ENCODE results near the gene CELF2. TPM values are rescaled to one million over a fixed set of nuclear protein-coding genes. Genes with fewer than 3 reads are reported as not detected.
A peak's percentile ranks its signal among the peaks of the same experiment; 100 is the strongest.

The CELF2 gene
- total RNA-seq, 1 donor from 2014 or later: 33.8 TPM

DNA sequence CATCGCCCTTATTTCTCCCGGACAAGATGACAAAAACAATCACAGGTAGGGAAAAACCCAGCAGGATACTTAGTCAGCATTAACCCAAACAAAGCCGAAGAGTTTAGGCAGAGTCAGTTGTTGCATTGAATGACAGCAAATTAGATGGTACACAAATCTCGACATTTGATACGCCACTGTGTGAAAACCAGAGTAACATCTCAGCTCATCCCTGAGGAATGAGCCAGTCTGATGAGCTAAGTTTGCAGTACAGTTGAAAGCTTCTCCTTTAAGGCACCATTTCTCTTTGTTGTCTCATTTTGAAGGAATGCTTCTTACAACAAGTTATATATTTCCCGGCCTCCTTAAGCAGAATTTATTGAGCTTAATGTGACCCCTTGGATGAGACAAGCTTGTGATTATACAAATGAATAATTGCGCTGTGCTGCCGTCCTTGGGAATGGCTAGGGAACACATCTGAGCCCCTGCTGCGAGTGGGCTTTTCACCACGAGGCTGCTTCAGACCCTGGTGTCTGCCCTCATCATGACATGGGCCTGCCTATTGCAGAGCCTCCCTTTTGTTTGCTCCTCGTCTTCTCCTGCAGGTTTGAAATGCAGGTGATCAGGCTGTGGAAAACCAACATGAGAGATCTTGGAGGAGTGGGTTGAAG lies 137.3 kb downstream of the CELF2 start:
- TF ChIP-seq, protein P1, sequence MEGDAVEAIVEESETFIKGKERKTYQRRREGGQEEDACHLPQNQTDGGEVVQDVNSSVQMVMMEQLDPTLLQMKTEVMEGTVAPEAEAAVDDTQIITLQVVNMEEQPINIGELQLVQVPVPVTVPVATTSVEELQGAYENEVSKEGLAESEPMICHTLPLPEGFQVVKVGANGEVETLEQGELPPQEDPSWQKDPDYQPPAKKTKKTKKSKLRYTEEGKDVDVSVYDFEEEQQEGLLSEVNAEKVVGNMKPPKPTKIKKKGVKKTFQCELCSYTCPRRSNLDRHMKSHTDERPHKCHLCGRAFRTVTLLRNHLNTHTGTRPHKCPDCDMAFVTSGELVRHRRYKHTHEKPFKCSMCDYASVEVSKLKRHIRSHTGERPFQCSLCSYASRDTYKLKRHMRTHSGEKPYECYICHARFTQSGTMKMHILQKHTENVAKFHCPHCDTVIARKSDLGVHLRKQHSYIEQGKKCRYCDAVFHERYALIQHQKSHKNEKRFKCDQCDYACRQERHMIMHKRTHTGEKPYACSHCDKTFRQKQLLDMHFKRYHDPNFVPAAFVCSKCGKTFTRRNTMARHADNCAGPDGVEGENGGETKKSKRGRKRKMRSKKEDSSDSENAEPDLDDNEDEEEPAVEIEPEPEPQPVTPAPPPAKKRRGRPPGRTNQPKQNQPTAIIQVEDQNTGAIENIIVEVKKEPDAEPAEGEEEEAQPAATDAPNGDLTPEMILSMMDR (IDR thresholded peaks at IDR 0.05): no peak
- Mint-ChIP-seq H3K4me3 (ENCODE audit: unreplicated experiment) (no peak overlapping the region), H3K9me3 (ENCODE audit: unreplicated experiment) (no peaks in the 10 kb centered on the region), H3K27me3 (ENCODE audit: unreplicated experiment) (no peaks in the 10 kb centered on the region), H3K27ac (ENCODE audit: unreplicated experiment) (no peak overlapping the region), H3K36me3 (ENCODE audit: unreplicated experiment) (no peaks in the 10 kb centered on the region), H3K4me1 (ENCODE audit: unreplicated experiment) (peaks cover 20% of the 10 kb centered on the region)
- no peak for DNase-seq (ENCODE audit: extremely low spot score, unreplicated experiment)

- Mint-ChIP-seq H3K4me1 (ENCODE audit: unreplicated experiment) (peaks cover 14% of the 10 kb centered on the region), H3K4me3 (ENCODE audit: unreplicated experiment) (no peak overlapping the region), H3K27ac (ENCODE audit: unreplicated experiment) (no peak overlapping the region), H3K27me3 (ENCODE audit: unreplicated experiment) (no peaks in the 10 kb centered on the region), H3K9me3 (ENCODE audit: unreplicated experiment) (no peaks in the 10 kb centered on the region), H3K36me3 (ENCODE audit: unreplicated experiment) (no peaks in the 10 kb centered on the region)
- TF ChIP-seq, protein P1 (IDR thresholded peaks at IDR 0.05): no peak
- no peak for DNase-seq (ENCODE audit: extremely low spot score, unreplicated experiment)
Observed at GRCh38 chr10:11156480-11156879, 138.8 kb downstream of the CELF2 start.

DNA sequence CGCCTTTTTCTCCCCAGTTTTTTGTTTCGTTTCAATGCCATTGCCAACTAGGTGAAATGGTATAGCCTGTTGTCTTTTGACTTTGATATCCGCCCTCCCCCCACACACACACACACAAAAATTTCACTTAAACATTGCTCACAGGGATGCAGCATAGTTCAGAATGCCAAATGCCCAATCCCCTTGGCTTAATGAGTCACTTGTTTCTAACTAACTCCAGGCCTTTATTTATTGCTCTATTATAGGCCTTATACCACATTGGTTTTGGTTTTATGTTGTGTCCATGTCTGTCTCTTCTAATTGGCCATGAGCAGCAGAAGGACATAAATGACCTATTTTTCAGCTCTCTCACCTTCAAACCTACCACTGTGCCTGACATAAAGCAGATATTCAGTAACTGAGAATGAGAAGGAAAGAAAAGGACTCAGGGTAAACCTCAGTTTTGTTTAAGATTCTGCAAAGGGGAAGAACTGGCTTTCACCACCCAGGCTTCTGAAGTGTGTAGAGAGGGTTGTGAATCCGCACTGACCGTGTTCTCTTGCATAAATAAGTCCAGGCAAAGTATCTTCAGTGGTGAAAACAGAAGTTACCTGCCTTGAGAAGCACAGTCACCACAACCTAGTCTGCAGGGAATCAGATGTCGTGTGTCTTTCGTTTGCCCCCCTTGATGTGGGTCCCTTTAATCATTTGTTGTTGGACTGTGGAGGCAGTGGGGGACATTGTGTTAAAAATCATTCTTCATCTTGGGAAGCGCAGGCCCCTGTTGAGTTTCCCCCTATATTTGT lies 139.8 kb downstream of the CELF2 start:
- no peaks in the 10 kb centered on the region for H3K36me3 Mint-ChIP-seq (ENCODE audit: unreplicated experiment)
- peaks cover 14% of the 10 kb centered on the region for H3K4me1 Mint-ChIP-seq (ENCODE audit: unreplicated experiment)
- H3K27ac Mint-ChIP-seq (ENCODE audit: unreplicated experiment): no peak overlapping the region

GRCh38 chr10:11158080-11158479 lies 140.4 kb downstream of the CELF2 start:
- Mint-ChIP-seq H3K27ac (ENCODE audit: unreplicated experiment) (no peak overlapping the region), H3K4me3 (ENCODE audit: unreplicated experiment) (no peak overlapping the region), H3K36me3 (ENCODE audit: unreplicated experiment) (no peaks in the 10 kb centered on the region), H3K9me3 (ENCODE audit: unreplicated experiment) (no peaks in the 10 kb centered on the region), H3K4me1 (ENCODE audit: unreplicated experiment) (peaks cover 14% of the 10 kb centered on the region), H3K27me3 (ENCODE audit: unreplicated experiment) (no peaks in the 10 kb centered on the region)
- no peak for DNase-seq (ENCODE audit: extremely low spot score, unreplicated experiment)
- TF ChIP-seq, protein P1 (IDR thresholded peaks at IDR 0.05): no peak

More for the DNA sequence above, 139.8 kb downstream of the CELF2 start:
- Mint-ChIP-seq H3K27me3 (ENCODE audit: unreplicated experiment) (no peaks in the 10 kb centered on the region), H3K9me3 (ENCODE audit: unreplicated experiment) (no peaks in the 10 kb centered on the region), H3K4me3 (ENCODE audit: unreplicated experiment) (no peak overlapping the region)
- DNase-seq (ENCODE audit: extremely low spot score, unreplicated experiment): no peak
- TF ChIP-seq, protein P1 (IDR thresholded peaks at IDR 0.05): no peak

DNA sequence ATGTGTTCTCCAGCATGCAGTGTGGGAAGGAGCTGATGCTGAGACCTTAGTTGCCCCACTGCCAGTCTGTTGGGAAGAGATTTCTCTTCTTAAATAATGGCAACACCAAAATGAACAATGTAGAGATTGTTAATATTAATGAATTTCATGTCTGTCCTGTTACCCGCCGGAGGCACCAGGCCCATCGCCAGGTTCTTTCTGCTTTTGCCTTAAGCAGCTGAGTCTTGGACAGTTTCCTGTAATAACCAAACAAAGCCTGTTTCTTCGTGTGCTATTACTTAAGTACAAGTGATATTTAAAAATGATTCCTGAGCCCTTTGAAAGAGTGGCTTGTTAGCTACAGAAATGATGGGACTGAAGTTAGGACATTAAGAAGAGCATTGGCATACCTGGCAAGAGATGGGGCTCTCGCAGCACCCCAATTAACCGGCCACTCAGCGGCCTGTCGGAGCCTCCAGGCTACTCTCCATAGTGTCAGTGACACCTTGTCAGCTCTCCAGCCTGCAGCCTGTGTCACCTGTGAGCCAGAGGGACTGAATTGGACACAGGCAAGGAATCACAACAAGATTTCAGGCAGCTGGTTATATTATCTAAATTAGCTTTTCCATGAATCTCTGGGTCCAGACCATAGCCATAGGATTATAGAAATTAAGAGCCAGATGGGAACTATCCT lies 142.0 kb downstream of the CELF2 start:
- TF ChIP-seq, protein P1 (IDR thresholded peaks at IDR 0.05): no peak
- peaks cover 4% of the 10 kb centered on the region for H3K27me3 Mint-ChIP-seq (ENCODE audit: unreplicated experiment)
- no peaks in the 10 kb centered on the region for H3K9me3 Mint-ChIP-seq (ENCODE audit: unreplicated experiment)
- H3K27ac Mint-ChIP-seq (ENCODE audit: unreplicated experiment): no peak overlapping the region
- no peak overlapping the region for H3K4me3 Mint-ChIP-seq (ENCODE audit: unreplicated experiment)
- peaks cover 22% of the 10 kb centered on the region for H3K4me1 Mint-ChIP-seq (ENCODE audit: unreplicated experiment)
- no peaks in the 10 kb centered on the region for H3K36me3 Mint-ChIP-seq (ENCODE audit: unreplicated experiment)
- peak; percentile 64 for DNase-seq (ENCODE audit: extremely low spot score, unreplicated experiment)

All from osteocyte (in vitro differentiated cells).